ENCODE measurements around the gene SPTLC2.

The SPTLC2 gene

DNA sequence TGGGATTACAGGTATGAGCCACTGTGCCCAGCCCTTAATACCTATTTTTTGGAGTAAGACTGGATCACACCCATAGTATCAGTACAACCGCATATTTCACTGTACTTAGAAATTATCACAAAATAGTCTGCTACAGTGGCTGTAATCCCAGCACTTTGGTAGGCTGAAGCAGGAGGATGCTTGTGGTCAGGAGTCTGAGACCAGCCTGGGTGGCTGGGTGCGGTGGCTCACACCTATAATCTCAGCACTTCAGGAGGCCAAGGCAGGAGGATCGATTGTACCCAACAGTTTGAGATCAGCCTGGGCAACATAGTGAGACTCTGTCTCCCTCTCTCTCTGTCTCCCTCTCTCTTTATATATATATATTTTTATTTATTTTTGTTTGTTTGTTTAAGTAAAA lies 5.9 kb downstream of the SPTLC2 start:
- H3K23ac ChIP-seq (ENCODE audit: low read depth, low read length, poor library complexity), result no peak overlapping the region
- no peak overlapping the region for H2BK120ac ChIP-seq (ENCODE audit: low read depth, low read length)
- H4K8ac ChIP-seq (ENCODE audit: low read depth, low read length), result no peak overlapping the region
- no peaks in the 10 kb centered on the region for H3K27me3 ChIP-seq (ENCODE audit: control insufficient read depth in 3 of 3, insufficient read depth in 3 of 3, low read depth in 1 of 3, low read length in 3 of 3)
- no peak for DNase-seq (ENCODE audit: low spot score)
- no peak overlapping the region for H3K14ac ChIP-seq (ENCODE audit: low read length)
- no peak overlapping the region for H3K4ac ChIP-seq (ENCODE audit: low read length)
- H3K27ac ChIP-seq (replicated peaks; ENCODE audit: low read length), result no peak overlapping the region
- no peak overlapping the region for H2BK5ac ChIP-seq (ENCODE audit: low read length)
- H2BK12ac ChIP-seq (ENCODE audit: low read length), result no peak overlapping the region
- H3K9me3 ChIP-seq (replicated peaks in 1 of 2; ENCODE audit: control insufficient read depth in 2 of 2, insufficient read depth in 1 of 2, low read depth in 1 of 2, low read length in 2 of 2), result no peaks in the 10 kb centered on the region
- no peaks in the 10 kb centered on the region for H3K36me3 ChIP-seq (replicated peaks in 1 of 2; ENCODE audit: control insufficient read depth in 2 of 2, insufficient read depth in 2 of 2, low read length in 2 of 2)
- no peak overlapping the region for H2AFZ ChIP-seq (ENCODE audit: low read length)
- no peak overlapping the region for H3K18ac ChIP-seq (ENCODE audit: low read length)
- no peak overlapping the region for H3K4me2 ChIP-seq (ENCODE audit: insufficient read depth, low read length, poor library complexity, severe bottlenecking)
- no peak overlapping the region for H2AK5ac ChIP-seq (ENCODE audit: low read depth, low read length)
- H3K4me3 ChIP-seq (ENCODE audit: low read length in 2 of 2), result no peak overlapping the region
- no peak overlapping the region for H4K91ac ChIP-seq (ENCODE audit: low read depth, low read length, poor library complexity)
- peaks cover 0 to 11% of the 10 kb centered on the region in 2 donors for H3K4me1 ChIP-seq (ENCODE audit: control insufficient read depth in 2 of 2, insufficient read depth in 1 of 2, low read depth in 1 of 2, low read length in 2 of 2)
- WGBS, 2 donors (ENCODE audit: extremely low coverage in 2 of 2, insufficient read length in 2 of 2, insufficient replicate concordance in 1 of 2), result no CpG with 5 or more reads among the region's 3 CpGs
- H3K79me1 ChIP-seq (ENCODE audit: low read depth, low read length), result no peaks in the 10 kb centered on the region
- no peak overlapping the region for H3K9ac ChIP-seq (ENCODE audit: low read depth, low read length, poor library complexity)
- H2BK15ac ChIP-seq (ENCODE audit: low read length), result no peak overlapping the region

DNA sequence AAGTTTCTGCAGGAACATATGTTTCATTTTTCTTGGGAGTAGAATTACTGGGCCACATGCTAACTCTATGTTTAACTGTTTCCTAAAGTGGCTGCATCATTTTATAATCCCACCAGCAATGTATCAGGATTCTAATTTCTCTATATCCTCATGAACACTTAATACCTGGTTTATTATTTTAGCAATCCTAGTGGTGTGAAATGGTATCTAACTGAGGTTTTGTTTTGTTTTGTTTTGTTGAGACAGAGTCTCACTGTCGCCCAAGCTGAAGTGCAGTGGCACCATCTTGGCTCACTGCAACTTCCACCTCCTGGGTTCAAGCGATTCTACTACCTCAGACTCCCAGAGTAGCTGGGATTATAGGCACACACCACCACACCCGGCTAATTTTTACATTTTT lies 6.5 kb downstream of the SPTLC2 start:
- H3K14ac ChIP-seq (ENCODE audit: low read length), result no peak overlapping the region
- H3K27ac ChIP-seq (replicated peaks; ENCODE audit: low read length), result no peak overlapping the region
- H3K23ac ChIP-seq (ENCODE audit: low read depth, low read length, poor library complexity), result no peak overlapping the region
- no peak overlapping the region for H3K4me2 ChIP-seq (ENCODE audit: insufficient read depth, low read length, poor library complexity, severe bottlenecking)
- H2BK12ac ChIP-seq (ENCODE audit: low read length), result no peak overlapping the region
- H2BK120ac ChIP-seq (ENCODE audit: low read depth, low read length), result no peak overlapping the region
- H3K9me3 ChIP-seq (replicated peaks in 1 of 2; ENCODE audit: control insufficient read depth in 2 of 2, insufficient read depth in 1 of 2, low read depth in 1 of 2, low read length in 2 of 2), result no peaks in the 10 kb centered on the region
- H3K9ac ChIP-seq (ENCODE audit: low read depth, low read length, poor library complexity), result no peak overlapping the region
- H2BK5ac ChIP-seq (ENCODE audit: low read length), result no peak overlapping the region
- no peak for DNase-seq (ENCODE audit: low spot score)
- no peaks in the 10 kb centered on the region for H3K36me3 ChIP-seq (replicated peaks in 1 of 2; ENCODE audit: control insufficient read depth in 2 of 2, insufficient read depth in 2 of 2, low read length in 2 of 2)
- H3K27me3 ChIP-seq (ENCODE audit: control insufficient read depth in 3 of 3, insufficient read depth in 3 of 3, low read depth in 1 of 3, low read length in 3 of 3), result no peaks in the 10 kb centered on the region
- H3K18ac ChIP-seq (ENCODE audit: low read length), result no peak overlapping the region
- H3K4me3 ChIP-seq (ENCODE audit: low read length in 2 of 2), result no peak overlapping the region
- H4K8ac ChIP-seq (ENCODE audit: low read depth, low read length), result no peak overlapping the region
- no peak overlapping the region for H2AK5ac ChIP-seq (ENCODE audit: low read depth, low read length)
- WGBS, 2 donors (ENCODE audit: extremely low coverage in 2 of 2, insufficient read length in 2 of 2, insufficient replicate concordance in 1 of 2), result no CpG with 5 or more reads among the region's 3 CpGs
- no peak overlapping the region for H4K91ac ChIP-seq (ENCODE audit: low read depth, low read length, poor library complexity)
- no peaks in the 10 kb centered on the region for H3K79me1 ChIP-seq (ENCODE audit: low read depth, low read length)
- no peak overlapping the region for H3K4ac ChIP-seq (ENCODE audit: low read length)
- no peak overlapping the region for H2BK15ac ChIP-seq (ENCODE audit: low read length)
- H3K4me1 ChIP-seq (ENCODE audit: control insufficient read depth in 2 of 2, insufficient read depth in 1 of 2, low read depth in 1 of 2, low read length in 2 of 2), result peaks cover 0 to 6% of the 10 kb centered on the region in 2 donors
- H2AFZ ChIP-seq (ENCODE audit: low read length), result no peak overlapping the region

DNA sequence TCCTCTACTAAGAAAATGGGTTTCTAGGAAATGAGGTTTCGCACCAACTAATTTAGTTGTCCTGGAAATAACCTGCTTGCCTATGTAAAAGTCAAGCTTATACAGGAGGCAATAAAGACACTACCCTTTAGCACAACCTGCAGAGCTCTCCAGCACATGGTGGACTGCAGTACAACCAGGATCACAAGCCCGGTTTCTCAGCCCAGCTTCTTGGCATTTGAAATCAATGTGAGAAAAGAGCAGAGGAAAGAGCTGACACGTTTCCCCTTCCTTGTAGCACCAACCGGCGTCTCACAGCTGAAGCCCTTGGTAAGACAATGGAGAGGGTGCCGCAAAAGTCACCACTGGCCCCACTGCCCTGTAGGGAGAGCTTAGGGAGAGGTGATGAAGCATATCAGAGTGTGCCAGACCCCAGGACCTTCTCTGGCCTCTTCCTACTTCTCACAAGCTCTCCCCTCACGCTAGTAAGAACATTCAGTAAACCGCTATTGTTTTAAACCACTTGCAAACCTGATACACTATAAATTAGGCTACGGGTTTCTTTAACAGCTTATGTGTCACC lies 8.6 kb downstream of the SPTLC2 start:
- Histone ChIP-seq H3K18ac (ENCODE audit: low read length) (no peak overlapping the region), H3K27ac (replicated peaks; ENCODE audit: low read length) (no peak overlapping the region)
- WGBS, 2 donors (ENCODE audit: extremely low coverage in 2 of 2, insufficient read length in 2 of 2, insufficient replicate concordance in 1 of 2), result no CpG with 5 or more reads among the region's 9 CpGs

DNA sequence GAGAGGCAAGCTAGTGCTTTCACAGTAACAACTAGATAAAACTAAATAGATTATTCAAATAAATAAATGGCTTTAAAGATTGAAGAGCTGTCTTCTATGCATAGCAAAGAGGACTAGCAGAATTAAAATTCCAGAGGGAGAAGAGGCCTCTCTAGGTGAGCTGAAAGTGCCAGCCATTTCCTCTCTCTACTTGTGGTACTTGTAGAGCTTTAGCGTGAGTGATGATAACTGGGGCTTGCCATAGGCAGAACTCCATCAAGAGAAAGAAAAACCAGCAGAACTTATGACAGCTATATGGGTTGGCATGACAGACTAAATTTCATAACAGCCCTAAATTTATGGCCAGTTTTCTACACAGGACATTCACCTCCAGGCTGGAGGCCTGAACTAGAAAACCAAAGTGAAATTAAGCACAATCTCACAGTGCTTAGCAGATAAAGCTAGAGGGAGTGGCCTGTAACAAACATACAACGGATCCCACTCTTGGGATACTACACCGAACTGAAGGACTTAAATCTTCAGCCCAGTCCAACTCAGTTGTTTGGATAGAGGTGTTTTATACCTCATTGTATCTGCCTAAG lies 11.0 kb downstream of the SPTLC2 start:
- no peaks in the 10 kb centered on the region for H3K79me1 ChIP-seq (ENCODE audit: low read depth, low read length)
- no peak overlapping the region for H3K14ac ChIP-seq (ENCODE audit: low read length)
- no peak overlapping the region for H2BK12ac ChIP-seq (ENCODE audit: low read length)
- peaks cover 0 to 2% of the 10 kb centered on the region in 2 donors for H3K9me3 ChIP-seq (replicated peaks in 1 of 2; ENCODE audit: control insufficient read depth in 2 of 2, insufficient read depth in 1 of 2, low read depth in 1 of 2, low read length in 2 of 2)
- H4K8ac ChIP-seq (ENCODE audit: low read depth, low read length), result no peak overlapping the region
- no peak overlapping the region for H2BK15ac ChIP-seq (ENCODE audit: low read length)
- no peaks in the 10 kb centered on the region for H3K36me3 ChIP-seq (replicated peaks in 1 of 2; ENCODE audit: control insufficient read depth in 2 of 2, insufficient read depth in 2 of 2, low read length in 2 of 2)
- H3K4ac ChIP-seq (ENCODE audit: low read length), result no peak overlapping the region
- no peak for DNase-seq (ENCODE audit: low spot score)
- H3K18ac ChIP-seq (ENCODE audit: low read length), result no peak overlapping the region
- no CpG with 5 or more reads among the region's 3 CpGs for WGBS, 2 donors (ENCODE audit: extremely low coverage in 2 of 2, insufficient read length in 2 of 2, insufficient replicate concordance in 1 of 2)
- H3K4me2 ChIP-seq (ENCODE audit: insufficient read depth, low read length, poor library complexity, severe bottlenecking), result no peak overlapping the region
- no peak overlapping the region for H4K91ac ChIP-seq (ENCODE audit: low read depth, low read length, poor library complexity)
- no peak overlapping the region for H2BK120ac ChIP-seq (ENCODE audit: low read depth, low read length)
- no peak overlapping the region for H2AFZ ChIP-seq (ENCODE audit: low read length)
- H3K23ac ChIP-seq (ENCODE audit: low read depth, low read length, poor library complexity), result no peak overlapping the region
- H2BK5ac ChIP-seq (ENCODE audit: low read length), result no peak overlapping the region
- H3K4me1 ChIP-seq (ENCODE audit: control insufficient read depth in 2 of 2, insufficient read depth in 1 of 2, low read depth in 1 of 2, low read length in 2 of 2), result peaks cover 0 to 5% of the 10 kb centered on the region in 2 donors
- no peak overlapping the region for H3K4me3 ChIP-seq (ENCODE audit: low read length in 2 of 2)
- no peak overlapping the region for H3K9ac ChIP-seq (ENCODE audit: low read depth, low read length, poor library complexity)
- H3K27me3 ChIP-seq (ENCODE audit: control insufficient read depth in 3 of 3, insufficient read depth in 3 of 3, low read depth in 1 of 3, low read length in 3 of 3), result no peaks in the 10 kb centered on the region
- no peak overlapping the region for H2AK5ac ChIP-seq (ENCODE audit: low read depth, low read length)
- H3K27ac ChIP-seq (replicated peaks; ENCODE audit: low read length), result no peak overlapping the region

More for the DNA sequence above, 8.6 kb downstream of the SPTLC2 start:
- H3K4me2 ChIP-seq (ENCODE audit: insufficient read depth, low read length, poor library complexity, severe bottlenecking), result no peak overlapping the region
- H2AFZ ChIP-seq (ENCODE audit: low read length), result no peak overlapping the region
- no peak for DNase-seq (ENCODE audit: low spot score)
- H3K14ac ChIP-seq (ENCODE audit: low read length), result no peak overlapping the region
- H4K91ac ChIP-seq (ENCODE audit: low read depth, low read length, poor library complexity), result no peak overlapping the region
- H2BK15ac ChIP-seq (ENCODE audit: low read length), result no peak overlapping the region
- no peak overlapping the region for H2AK5ac ChIP-seq (ENCODE audit: low read depth, low read length)
- peaks cover 0 to 5% of the 10 kb centered on the region in 2 donors for H3K4me1 ChIP-seq (ENCODE audit: control insufficient read depth in 2 of 2, insufficient read depth in 1 of 2, low read depth in 1 of 2, low read length in 2 of 2)
- no peak overlapping the region for H3K23ac ChIP-seq (ENCODE audit: low read depth, low read length, poor library complexity)
- H4K8ac ChIP-seq (ENCODE audit: low read depth, low read length), result no peak overlapping the region
- H3K9ac ChIP-seq (ENCODE audit: low read depth, low read length, poor library complexity), result no peak overlapping the region
- no peaks in the 10 kb centered on the region for H3K27me3 ChIP-seq (ENCODE audit: control insufficient read depth in 3 of 3, insufficient read depth in 3 of 3, low read depth in 1 of 3, low read length in 3 of 3)
- H3K4me3 ChIP-seq (ENCODE audit: low read length in 2 of 2), result no peak overlapping the region
- no peaks in the 10 kb centered on the region for H3K36me3 ChIP-seq (replicated peaks in 1 of 2; ENCODE audit: control insufficient read depth in 2 of 2, insufficient read depth in 2 of 2, low read length in 2 of 2)
- no peaks in the 10 kb centered on the region for H3K9me3 ChIP-seq (replicated peaks in 1 of 2; ENCODE audit: control insufficient read depth in 2 of 2, insufficient read depth in 1 of 2, low read depth in 1 of 2, low read length in 2 of 2)
- no peak overlapping the region for H2BK120ac ChIP-seq (ENCODE audit: low read depth, low read length)
- H3K79me1 ChIP-seq (ENCODE audit: low read depth, low read length), result no peaks in the 10 kb centered on the region
- H2BK12ac ChIP-seq (ENCODE audit: low read length), result no peak overlapping the region
- no peak overlapping the region for H2BK5ac ChIP-seq (ENCODE audit: low read length)
- H3K4ac ChIP-seq (ENCODE audit: low read length), result no peak overlapping the region

Data from neuronal stem cell (in vitro differentiated cells).